SK-N-SH (cell line): Measurements from ENCODE around the gene ARID1B.

Experiments used
- EP300 ChIP-seq, 2 experiments: IDR thresholded peaks; 2 replicates each; pipeline versions ENCODE4 v1.4.0 to v1.6.1; 2012; ENCODE audit warnings: borderline replicate concordance in 1 of 2, low read depth in 1 of 2, low read length in 1 of 2
- FOXM1 ChIP-seq: IDR thresholded peaks from 2 replicates; pipeline ENCODE4 v1.4.0; 2012; ENCODE audit warnings: low read depth, mild to moderate bottlenecking
- JUND ChIP-seq: IDR thresholded peaks from 2 replicates; pipeline ENCODE4 v1.4.0; 2012
- POLR2AphosphoS5 ChIP-seq: IDR thresholded peaks from 2 replicates; pipeline ENCODE4 v1.6.1; 2012; ENCODE audit warnings: low read depth, low read length
- RAD21 ChIP-seq: IDR thresholded peaks from 2 replicates; pipeline ENCODE4 v1.6.1; 2012; ENCODE audit warnings: mild to moderate bottlenecking, low read length
- SIN3A ChIP-seq: IDR thresholded peaks from 2 replicates; pipeline ENCODE4 v1.6.1; 2012; ENCODE audit warnings: low read depth, mild to moderate bottlenecking, low read length, moderate library complexity, borderline replicate concordance
- SMC3 ChIP-seq: IDR thresholded peaks from 2 replicates; pipeline ENCODE4 v1.6.1; 2012; ENCODE audit warnings: low read depth, low read length, improper control_type of control experiment
- YY1 ChIP-seq: IDR thresholded peaks from 2 replicates; pipeline ENCODE4 v1.4.0; 2012; ENCODE audit warnings: low read depth, mild to moderate bottlenecking
- TF ChIP-seq, protein P1 (sequence below): fragments of 200-600 bp; sonication (generic); IDR thresholded peaks from 2 replicates; pipeline ENCODE4 v1.6.1; 2017; ENCODE audit warnings: antibody characterized with exemption, mild to moderate bottlenecking, moderate library complexity
- TF ChIP-seq, protein P2 (sequence below): IDR thresholded peaks from 2 replicates; pipeline ENCODE4 v1.4.0; 2012; ENCODE audit warnings: low read depth, borderline replicate concordance
- TF ChIP-seq, protein P3 (sequence below): IDR thresholded peaks from 2 replicates; pipeline ENCODE4 v1.6.1; 2012; ENCODE audit warnings: mild to moderate bottlenecking, low read depth, low read length, moderate library complexity

- no peak for TF ChIP-seq SMC3
- no peak for TF ChIP-seq FOXM1
- TF ChIP-seq, protein P1, sequence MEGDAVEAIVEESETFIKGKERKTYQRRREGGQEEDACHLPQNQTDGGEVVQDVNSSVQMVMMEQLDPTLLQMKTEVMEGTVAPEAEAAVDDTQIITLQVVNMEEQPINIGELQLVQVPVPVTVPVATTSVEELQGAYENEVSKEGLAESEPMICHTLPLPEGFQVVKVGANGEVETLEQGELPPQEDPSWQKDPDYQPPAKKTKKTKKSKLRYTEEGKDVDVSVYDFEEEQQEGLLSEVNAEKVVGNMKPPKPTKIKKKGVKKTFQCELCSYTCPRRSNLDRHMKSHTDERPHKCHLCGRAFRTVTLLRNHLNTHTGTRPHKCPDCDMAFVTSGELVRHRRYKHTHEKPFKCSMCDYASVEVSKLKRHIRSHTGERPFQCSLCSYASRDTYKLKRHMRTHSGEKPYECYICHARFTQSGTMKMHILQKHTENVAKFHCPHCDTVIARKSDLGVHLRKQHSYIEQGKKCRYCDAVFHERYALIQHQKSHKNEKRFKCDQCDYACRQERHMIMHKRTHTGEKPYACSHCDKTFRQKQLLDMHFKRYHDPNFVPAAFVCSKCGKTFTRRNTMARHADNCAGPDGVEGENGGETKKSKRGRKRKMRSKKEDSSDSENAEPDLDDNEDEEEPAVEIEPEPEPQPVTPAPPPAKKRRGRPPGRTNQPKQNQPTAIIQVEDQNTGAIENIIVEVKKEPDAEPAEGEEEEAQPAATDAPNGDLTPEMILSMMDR = no peak
- TF ChIP-seq POLR2AphosphoS5 = no peak
- TF ChIP-seq RAD21 = no peak
- no peak for TF ChIP-seq YY1
- no peak for TF ChIP-seq JUND
- TF ChIP-seq, protein P2, sequence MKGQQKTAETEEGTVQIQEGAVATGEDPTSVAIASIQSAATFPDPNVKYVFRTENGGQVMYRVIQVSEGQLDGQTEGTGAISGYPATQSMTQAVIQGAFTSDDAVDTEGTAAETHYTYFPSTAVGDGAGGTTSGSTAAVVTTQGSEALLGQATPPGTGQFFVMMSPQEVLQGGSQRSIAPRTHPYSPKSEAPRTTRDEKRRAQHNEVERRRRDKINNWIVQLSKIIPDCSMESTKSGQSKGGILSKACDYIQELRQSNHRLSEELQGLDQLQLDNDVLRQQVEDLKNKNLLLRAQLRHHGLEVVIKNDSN = no peak
- TF ChIP-seq SIN3A = no peak
- TF ChIP-seq EP300 (IDR thresholded peaks at IDR 0.05; ENCODE audit: borderline replicate concordance in 1 of 2, low read depth in 1 of 2, low read length in 1 of 2) = no peak
- TF ChIP-seq, protein P3, sequence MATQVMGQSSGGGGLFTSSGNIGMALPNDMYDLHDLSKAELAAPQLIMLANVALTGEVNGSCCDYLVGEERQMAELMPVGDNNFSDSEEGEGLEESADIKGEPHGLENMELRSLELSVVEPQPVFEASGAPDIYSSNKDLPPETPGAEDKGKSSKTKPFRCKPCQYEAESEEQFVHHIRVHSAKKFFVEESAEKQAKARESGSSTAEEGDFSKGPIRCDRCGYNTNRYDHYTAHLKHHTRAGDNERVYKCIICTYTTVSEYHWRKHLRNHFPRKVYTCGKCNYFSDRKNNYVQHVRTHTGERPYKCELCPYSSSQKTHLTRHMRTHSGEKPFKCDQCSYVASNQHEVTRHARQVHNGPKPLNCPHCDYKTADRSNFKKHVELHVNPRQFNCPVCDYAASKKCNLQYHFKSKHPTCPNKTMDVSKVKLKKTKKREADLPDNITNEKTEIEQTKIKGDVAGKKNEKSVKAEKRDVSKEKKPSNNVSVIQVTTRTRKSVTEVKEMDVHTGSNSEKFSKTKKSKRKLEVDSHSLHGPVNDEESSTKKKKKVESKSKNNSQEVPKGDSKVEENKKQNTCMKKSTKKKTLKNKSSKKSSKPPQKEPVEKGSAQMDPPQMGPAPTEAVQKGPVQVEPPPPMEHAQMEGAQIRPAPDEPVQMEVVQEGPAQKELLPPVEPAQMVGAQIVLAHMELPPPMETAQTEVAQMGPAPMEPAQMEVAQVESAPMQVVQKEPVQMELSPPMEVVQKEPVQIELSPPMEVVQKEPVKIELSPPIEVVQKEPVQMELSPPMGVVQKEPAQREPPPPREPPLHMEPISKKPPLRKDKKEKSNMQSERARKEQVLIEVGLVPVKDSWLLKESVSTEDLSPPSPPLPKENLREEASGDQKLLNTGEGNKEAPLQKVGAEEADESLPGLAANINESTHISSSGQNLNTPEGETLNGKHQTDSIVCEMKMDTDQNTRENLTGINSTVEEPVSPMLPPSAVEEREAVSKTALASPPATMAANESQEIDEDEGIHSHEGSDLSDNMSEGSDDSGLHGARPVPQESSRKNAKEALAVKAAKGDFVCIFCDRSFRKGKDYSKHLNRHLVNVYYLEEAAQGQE = no peak
Observed at GRCh38 chr6:156762547-156762946, 14.6 kb upstream of the ARID1B start.
